ENCODE results near the gene ANO6.

- TF ChIP-seq POLR2A (IDR thresholded peaks at IDR 0.05): no peak
- TF ChIP-seq CTCF (IDR thresholded peaks at IDR 0.05): no peak
These were observed 246.6 kb downstream of the ANO6 start for GRCh38 chr12:45462506-45462905.
